ENCODE data around the gene C1orf198. TPM values are rescaled to one million over a fixed set of nuclear protein-coding genes. Genes with fewer than 3 reads are reported as not detected.

The C1orf198 gene
- total and polyA plus RNA-seq, 11 donors: 23.1 to 145 (median 63.8) TPM

DNA sequence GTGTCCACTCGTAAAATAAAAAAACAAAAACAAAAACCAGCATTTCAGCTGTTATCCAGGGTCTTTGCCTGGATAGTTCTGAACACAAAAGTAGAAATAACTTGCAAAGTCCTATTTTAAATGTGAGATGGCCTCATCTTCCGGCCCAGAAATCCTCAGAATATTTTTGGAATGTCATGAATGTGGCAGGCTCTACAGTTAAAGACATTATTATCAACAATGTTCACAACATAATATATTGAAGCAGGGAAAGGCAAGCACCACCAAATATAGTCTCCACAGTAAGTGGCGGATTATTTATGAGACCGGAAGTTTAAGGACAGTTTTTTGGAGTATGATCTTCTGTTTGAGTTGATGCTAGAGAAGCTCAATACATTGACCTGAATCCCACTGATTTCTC lies 1.2 kb upstream of the C1orf198 start:
- ATAC-seq (no peak), DNase-seq (no peak)
- no peaks in the 10 kb centered on the region for H3K9me3 ChIP-seq
- H3K27me3 ChIP-seq: no peaks in the 10 kb centered on the region
- no peaks in the 10 kb centered on the region for H3K36me3 ChIP-seq
- peak overlapping the region in 11 of 12 donors; percentile 75 to 97 (median 92) for H3K27ac ChIP-seq
- H3K4me1 ChIP-seq: peaks cover 7 to 49% (median 30%) of the 10 kb centered on the region in 12 donors
- intact Hi-C loops (cut with DNase I): loop anchor here in 8 of 10 donors (2.0 to 10.0 kb wide), 7 partner anchors 42 to 108 kb away; partner anchors contain the start of genes ARV1 (in 1 of the 8) and TTC13 (in 1 of the 8)
- no peak for TF ChIP-seq POLR2A (IDR thresholded peaks at IDR 0.05)
- TF ChIP-seq, protein P1, sequence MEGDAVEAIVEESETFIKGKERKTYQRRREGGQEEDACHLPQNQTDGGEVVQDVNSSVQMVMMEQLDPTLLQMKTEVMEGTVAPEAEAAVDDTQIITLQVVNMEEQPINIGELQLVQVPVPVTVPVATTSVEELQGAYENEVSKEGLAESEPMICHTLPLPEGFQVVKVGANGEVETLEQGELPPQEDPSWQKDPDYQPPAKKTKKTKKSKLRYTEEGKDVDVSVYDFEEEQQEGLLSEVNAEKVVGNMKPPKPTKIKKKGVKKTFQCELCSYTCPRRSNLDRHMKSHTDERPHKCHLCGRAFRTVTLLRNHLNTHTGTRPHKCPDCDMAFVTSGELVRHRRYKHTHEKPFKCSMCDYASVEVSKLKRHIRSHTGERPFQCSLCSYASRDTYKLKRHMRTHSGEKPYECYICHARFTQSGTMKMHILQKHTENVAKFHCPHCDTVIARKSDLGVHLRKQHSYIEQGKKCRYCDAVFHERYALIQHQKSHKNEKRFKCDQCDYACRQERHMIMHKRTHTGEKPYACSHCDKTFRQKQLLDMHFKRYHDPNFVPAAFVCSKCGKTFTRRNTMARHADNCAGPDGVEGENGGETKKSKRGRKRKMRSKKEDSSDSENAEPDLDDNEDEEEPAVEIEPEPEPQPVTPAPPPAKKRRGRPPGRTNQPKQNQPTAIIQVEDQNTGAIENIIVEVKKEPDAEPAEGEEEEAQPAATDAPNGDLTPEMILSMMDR (IDR thresholded peaks at IDR 0.05): no peak
- 57 to 64% (median 58%) methylated on average over 4 of the region's 4 CpGs for WGBS, 4 donors
- peak overlapping the region in 5 of 12 donors; percentile 78 to 98 (median 88) for H3K4me3 ChIP-seq

DNA sequence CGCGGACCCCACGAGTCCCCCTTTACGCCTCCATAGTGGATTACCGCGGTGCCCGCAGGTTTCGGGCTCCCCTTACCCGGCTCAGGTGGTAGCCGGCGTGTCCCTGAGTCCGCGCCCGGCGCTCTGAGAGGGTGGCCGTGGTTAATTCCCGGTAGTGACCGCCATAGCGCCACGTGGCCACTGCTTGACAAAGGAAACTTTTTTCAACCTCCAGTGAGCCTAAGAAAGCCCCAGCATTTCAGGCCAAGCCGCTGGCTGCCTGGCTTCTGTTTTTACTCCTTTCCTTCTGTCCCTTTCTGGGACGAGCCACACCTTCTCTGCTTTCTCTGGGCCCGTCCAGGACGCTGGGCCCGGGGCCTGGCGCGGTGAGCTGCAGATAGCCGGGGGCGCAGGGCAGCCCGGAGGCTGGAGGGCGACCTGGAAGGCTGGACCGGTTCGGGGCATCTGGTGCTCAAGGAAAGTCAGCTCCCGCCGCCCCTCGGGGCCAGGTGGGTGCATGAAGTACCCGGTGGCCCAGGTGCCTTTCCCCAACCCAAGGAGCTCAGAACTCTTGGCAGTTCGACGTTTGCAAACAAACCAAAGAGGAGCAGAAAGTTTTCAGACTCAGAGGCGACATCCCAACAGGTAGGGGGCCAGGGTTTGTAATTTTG lies 540 bp upstream of the C1orf198 start:
- ATAC-seq (peak; percentile 14 to 77 (median 63)), DNase-seq (peak in 4 of 5 donors; percentile 51 to 79 (median 74))
- Histone ChIP-seq H3K27ac (peak overlapping the region; percentile 75 to 97 (median 88)), H3K27me3 (no peaks in the 10 kb centered on the region), H3K9me3 (no peaks in the 10 kb centered on the region), H3K4me3 (peak overlapping the region; percentile 44 to 98 (median 88)), H3K4me1 (peaks cover 7 to 55% (median 35%) of the 10 kb centered on the region in 12 donors), H3K36me3 (no peaks in the 10 kb centered on the region)
- WGBS, 4 donors: 5 to 7% (median 6%) methylated on average over 19 to 40 of the region's 40 CpGs
- TF ChIP-seq POLR2A (IDR thresholded peaks at IDR 0.05): peak in 1 of 2 donors; percentile 24
- TF ChIP-seq, protein P1 (IDR thresholded peaks at IDR 0.05): no peak
- intact Hi-C loops (cut with DNase I): loop anchor here in 8 of 10 donors (2.0 to 10.0 kb wide), 7 partner anchors 42 to 108 kb away; partner anchors contain the start of genes ARV1 (in 1 of the 8) and TTC13 (in 1 of the 8)

DNA sequence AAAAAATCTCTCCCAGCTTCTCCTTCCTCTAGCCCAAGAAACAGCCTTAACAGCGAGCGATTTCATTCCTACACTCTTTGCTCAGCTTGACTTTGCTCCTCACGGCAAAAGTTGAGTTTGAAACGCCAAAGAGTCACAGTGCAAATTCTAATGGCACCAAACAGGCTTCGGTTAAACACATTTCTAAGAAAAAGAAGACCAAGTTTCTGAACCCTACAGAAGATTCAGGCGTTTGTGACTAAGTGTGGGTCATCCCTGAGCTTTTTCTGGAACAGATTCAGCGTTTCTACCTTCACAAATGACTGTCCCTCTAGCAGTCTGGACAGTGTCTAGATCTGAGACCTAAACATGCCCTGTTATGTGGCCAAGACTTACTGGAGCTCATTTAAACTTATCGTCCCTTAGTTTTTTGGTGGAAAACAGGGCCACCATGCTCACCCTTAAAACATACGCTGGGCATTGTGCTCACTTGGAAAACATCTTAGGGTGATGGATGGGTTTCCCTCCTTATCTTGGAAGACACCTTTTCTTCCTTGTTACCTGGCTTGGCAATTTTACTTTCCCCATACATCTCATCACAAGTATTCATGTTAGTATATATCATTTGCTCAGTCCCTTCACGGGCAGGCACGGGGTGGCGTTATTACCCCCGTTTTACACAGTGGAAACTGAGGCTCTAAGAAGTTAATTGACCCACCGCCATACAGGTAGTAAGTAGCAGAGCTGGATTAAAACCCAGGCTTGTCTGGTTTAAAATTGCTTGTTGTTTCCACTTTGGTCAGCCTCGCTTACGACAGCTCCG lies 1.0 kb downstream of the C1orf198 start:
- H3K4me3 ChIP-seq: peak overlapping the region; percentile 69 to 98 (median 91)

More for the DNA sequence above, 1.0 kb downstream of the C1orf198 start:
- Histone ChIP-seq H3K27ac (peak overlapping the region; percentile 75 to 97 (median 88)), H3K27me3 (no peaks in the 10 kb centered on the region), H3K4me1 (peaks cover 7 to 70% (median 49%) of the 10 kb centered on the region in 12 donors), H3K36me3 (no peaks in the 10 kb centered on the region), H3K9me3 (no peaks in the 10 kb centered on the region)
- intact Hi-C loops (cut with DNase I): loop anchor here in 8 of 10 donors (5.0 to 10.0 kb wide), 6 partner anchors 40 to 110 kb away; partner anchors contain the start of genes ARV1 (in 1 of the 8) and TTC13 (in 1 of the 8)
- DNase-seq (no peak), ATAC-seq (peak in 2 of 4 donors; percentile 3 to 10)
- TF ChIP-seq POLR2A (IDR thresholded peaks at IDR 0.05): no peak
- TF ChIP-seq, protein P1 (IDR thresholded peaks at IDR 0.05): no peak
- WGBS, 4 donors: 5 to 8% (median 7%) methylated on average over 17 of the region's 17 CpGs

All from heart left ventricle (tissue), 16 donors.